GM19351 (cell line): Measurements from ENCODE around the gene OPN4.

ENCODE experiments used
- ATAC-seq: cut with Tn5 transposase; IDR thresholded peaks from one replicate; pipeline ENCODE4 v1.9.1; 2021; ENCODE audit warnings: mild to moderate bottlenecking, moderate library complexity; ENCODE audit not compliant: unreplicated experiment

The OPN4 gene

GRCh38 chr10:86678999-86679792 is 24.8 kb downstream of the OPN4 start:
- ATAC-seq, result peak; percentile 69

- ATAC-seq, result no peak
Measured at GRCh38 chr10:86681047-86681446, 26.7 kb downstream of the OPN4 start.

DNA sequence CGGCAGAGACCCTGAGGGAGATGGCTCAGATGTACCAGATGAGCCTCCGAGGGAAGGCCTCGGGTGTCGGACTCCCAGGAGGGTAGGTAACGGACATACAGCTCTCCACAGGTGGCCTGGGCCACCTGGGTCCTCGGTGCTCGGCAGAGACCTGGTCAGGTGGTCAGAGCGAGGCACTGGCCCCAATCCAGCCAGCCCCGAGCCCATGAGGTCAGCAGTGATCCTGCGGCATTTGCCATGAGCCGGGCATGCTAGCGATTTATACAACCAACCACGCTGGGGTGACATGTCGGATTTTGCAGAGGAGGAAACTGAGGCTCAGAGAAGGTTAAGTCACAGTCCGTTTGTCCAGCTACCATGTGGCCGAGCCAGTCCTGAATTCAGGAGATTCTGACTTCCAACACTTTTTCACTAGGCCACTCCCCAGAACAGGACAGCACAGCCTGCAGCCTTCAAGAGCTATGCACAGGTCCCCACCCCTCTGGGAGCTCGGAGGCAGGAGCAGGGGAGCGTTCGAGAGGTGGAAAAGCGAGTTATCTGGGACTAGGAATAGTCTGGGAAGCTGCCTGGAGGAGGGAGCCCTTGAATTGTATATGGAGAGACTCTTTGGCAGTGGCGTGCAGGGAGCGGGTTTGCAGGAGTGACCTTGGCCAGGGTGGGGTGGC is 27.5 kb downstream of the OPN4 start:
- ATAC-seq, result no peak

DNA sequence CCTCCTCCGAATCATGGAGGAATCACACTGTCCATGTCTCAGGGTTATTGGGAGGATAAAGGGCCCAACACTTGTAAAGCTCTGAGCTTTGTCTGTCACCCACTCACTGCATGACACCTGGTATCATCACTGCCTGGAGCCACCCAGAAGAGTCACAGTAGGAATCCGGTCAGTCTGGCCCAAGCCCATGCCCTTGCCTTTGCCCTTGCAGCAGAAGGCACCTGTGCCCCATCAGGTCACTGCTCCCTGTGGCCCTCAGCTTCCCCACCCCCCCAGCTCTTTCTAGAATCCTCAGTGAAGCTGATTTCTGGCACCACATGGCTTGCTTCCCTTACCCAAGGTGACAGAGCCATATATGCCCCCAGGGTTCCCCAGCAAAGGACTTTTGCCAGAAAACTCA is 28.3 kb downstream of the OPN4 start:
- no peak for ATAC-seq

DNA sequence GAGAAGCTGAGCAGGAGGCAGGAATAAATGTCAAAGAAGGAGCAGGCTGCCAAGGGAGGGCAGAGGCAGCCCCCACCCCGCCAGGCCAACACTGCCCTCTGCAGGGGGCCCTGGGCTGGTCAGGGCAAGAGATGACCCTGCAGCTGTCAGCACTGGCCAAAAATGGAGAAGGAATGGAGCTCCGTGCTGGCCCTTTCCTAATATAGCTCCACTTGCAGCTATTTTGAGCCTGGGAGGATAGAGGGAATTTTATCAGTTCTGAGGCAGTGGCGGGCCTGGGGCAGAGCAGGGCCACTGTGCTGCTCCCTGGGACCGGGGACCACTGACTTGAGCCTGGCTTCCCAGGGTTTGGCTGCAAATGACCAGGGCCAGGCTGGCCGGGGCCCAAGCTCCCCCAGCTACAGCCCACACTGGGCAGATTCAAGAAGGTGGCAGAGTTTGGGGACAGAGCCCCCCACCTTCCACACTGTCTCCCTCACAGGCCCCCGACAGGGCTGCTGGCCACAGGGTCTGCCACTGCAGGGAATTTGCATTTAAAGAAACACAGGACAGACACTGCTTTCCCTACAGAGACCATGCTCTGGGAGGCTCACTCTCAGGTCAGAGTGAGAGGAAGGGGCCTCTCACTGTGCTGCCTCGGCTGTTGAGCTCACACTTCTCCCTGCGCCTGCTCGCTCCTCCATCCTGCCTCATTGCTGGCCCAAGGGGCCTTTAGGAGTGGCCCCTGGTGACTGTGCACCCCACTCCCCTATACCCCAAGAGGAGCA is 30.2 kb downstream of the OPN4 start:
- ATAC-seq, result no peak

GRCh38 chr10:86685416-86685815 is 31.1 kb downstream of the OPN4 start:
- ATAC-seq, result no peak

DNA sequence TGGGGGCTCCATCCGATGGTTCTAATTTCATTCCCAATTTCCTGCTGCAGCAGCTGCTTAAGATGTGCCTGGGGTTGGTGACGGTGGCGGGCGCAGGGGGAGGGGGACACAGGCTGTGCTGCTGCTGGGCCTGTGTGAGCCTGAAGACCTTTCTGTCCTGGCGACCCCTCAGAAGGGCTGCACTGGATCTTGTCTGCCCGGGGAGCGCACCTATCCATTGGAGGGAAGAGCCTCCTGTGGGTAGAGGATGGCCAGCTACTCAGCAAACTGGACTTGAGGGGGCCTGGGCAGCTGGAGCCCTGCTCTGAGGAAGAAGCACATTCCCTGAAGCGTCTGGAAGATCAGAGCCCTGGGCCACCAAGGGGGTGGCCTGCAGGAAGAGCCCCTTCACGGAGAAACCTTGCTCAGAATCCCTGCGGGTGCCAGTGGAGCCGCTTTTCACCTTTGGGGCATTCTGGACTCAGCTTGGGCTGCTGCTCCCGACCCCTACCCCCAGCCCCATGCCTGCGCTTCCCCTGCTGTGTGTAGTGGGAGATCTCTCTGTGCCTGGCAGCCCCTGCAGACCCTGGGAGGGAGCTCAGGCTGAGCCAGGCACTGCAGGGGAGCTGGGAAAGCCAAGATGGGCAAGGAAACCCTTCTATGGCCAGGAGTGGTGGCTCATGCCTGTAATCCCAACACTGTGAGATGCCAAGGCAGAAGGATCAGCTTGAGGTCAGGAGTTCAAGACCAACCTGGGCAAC is 31.7 kb downstream of the OPN4 start:
- ATAC-seq, result no peak

GRCh38 chr10:86686972-86687371 is 32.6 kb downstream of the OPN4 start:
- ATAC-seq, result no peak

DNA sequence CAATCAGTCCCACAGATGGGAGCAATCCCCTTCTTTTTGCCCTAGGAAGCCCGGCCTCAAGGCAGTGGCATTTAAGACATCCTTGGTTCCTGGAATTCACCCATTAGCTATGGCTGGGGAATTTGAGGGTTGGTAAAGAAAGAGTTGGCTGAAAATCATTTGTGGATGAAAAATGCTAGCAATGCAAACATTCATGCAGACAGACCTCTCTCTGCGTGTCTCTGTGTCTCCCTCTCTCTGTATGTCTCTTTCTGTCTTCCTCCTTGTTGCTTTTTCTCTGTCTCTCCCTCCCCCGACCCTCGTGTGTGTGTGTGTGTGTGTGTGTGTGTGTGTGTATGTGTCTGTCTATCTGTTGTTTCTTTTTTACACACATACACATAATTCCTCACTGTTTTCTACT is 33.4 kb downstream of the OPN4 start:
- no peak for ATAC-seq

DNA sequence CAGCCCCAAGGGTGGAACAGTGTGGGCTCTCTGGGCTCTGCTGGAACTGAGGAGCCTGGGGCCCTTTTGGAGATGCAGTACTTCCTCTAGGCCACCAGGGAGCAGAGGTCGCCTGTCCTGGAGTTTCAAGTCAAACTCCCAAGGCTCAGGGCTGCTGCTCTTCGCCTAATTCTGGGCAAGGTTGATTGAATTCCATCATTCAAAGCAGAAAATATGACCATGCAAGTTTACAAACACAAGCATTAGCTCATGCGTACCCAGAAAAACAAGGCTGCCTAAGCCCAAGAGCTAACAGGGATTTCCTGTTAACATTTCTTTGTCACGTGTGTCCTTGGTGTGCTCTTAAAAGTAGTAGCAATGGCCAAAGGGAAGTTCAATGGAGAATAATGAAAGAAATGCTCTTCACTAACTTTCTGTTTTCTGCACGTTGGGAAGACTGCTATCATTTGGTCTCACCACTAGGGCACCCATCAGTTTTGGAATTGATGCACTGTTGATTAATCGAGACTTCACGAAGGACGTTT is 34.1 kb downstream of the OPN4 start:
- peak; percentile 90 for ATAC-seq

DNA sequence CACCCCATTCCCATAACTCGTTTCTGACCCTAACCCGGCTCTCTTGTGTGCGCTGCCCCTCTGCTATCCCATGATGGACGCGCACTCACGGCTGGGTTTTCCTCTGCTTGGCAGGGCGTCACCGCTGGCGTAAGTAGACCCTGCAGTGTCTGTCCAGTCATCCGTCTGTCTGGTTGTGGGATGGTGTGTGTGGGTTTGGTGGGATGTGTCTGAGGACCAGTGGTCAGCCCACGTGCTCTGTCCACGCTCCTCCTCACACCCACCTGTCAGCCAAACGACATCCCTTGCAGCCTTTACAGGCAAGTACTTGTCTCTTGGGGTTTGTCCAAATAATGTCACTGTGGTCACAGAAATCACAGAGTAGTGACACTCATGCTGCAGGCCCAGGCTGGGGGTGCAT is 34.8 kb downstream of the OPN4 start:
- ATAC-seq, result no peak

DNA sequence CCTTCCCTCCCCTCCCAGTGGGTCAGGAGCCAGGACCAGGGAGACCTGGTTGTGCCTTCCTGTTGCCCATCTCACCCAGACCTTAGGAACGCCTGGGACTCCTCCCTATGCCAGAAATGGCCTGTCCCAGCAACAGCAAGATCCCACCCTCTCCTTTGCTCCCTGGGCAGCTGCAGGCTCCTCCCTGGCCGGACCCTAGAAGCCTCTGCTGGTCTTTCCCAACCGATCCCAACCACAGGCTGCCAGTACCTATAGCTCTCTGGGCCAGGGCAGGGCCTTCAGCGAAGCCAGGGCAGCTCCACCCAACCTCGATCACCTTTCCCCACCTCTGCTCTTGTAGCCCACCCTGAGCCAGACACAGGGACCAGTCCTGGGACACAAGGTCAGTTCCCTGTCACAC is 35.9 kb downstream of the OPN4 start:
- ATAC-seq, result no peak

GRCh38 chr10:86690657-86691084 is 36.3 kb downstream of the OPN4 start:
- ATAC-seq, result no peak

DNA sequence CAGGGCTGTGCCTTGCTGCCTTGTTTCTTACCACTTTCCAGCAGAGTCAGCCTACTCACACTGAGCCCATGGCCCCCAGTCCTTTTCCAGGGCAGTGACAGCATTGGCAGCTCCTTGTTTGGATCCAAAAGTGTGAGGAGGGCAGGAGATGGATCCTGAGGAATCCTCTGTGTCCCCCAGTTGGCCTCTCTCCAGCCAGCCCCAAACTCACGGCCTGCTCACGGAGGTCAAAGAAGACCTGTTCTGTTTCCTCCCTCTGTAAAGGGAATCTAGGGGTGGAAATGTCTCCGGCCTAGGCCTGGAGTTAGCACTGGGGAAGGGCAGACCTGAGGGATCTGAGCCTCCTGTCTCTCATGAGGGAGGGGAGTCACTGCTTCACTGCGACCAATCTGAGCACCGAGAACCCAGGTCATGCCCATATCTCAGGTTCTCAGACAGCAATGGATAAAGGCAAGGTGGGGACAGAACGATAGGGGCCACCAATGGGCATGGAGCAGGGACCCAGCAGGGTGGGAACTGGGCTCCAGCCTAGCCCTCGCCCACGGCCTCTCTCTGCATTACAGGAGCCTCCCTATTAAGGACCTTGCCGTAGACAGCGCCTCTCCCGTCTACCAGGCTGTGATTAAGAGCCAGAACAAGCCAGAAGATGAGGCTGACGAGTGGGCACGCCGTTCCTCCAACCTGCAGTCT is 37.1 kb downstream of the OPN4 start:
- ATAC-seq, result no peak

DNA sequence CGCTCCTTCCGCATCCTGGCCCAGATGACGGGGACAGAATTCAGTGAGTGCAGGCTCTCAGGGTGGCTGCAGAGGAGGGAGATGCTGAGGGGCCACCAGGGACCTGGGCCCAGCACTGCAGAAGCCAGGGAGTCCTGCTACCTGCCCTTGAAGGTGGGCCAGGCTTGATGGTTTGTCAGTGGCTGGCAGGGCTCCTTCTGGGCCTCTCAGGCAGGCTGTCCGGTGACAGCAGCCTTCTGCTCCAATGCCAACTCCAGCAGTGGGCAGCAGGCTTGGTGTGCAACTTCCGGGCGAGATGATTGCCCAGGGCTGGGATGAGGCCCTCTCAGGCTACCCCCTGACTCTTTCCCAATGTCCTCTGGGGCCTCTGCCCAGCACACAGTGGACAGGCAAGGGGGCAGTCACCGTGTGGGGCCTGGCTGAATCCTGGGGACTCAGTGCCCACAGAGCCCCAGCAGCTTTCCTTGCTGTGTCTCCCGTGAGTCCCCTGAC is 37.7 kb downstream of the OPN4 start:
- no peak for ATAC-seq

- no peak for ATAC-seq
Measured at GRCh38 chr10:86692664-86693063, 38.3 kb downstream of the OPN4 start.

- no peak for ATAC-seq
Measured at GRCh38 chr10:86693275-86693674, 38.9 kb downstream of the OPN4 start.

GRCh38 chr10:86693721-86694369 is 39.5 kb downstream of the OPN4 start:
- ATAC-seq, result peak; percentile 55

GRCh38 chr10:86698207-86698940 is 44.0 kb downstream of the OPN4 start:
- no peak for ATAC-seq
